GM18505 (cell line): Measurements from ENCODE around the gene PCSK5.

Source experiments
- ATAC-seq: cut with Tn5 transposase; IDR thresholded peaks from one replicate; pipeline ENCODE4 v1.9.1; 2021; ENCODE audit not compliant: unreplicated experiment
- POLR2A ChIP-seq: IDR thresholded peaks from 4 replicates; pipeline ENCODE4 v1.6.1; 2011; ENCODE audit warnings: borderline replicate concordance; ENCODE audit not compliant: insufficient read depth, insufficient read length; ENCODE audit errors: extremely low read depth

PCSK5 gene

GRCh38 chr9:76115982-76116646 lies 225.6 kb downstream of the PCSK5 start:
- ATAC-seq: no peak
- TF ChIP-seq POLR2A: no peak

- no peak for TF ChIP-seq POLR2A
- no peak for ATAC-seq
These were observed 226.4 kb downstream of the PCSK5 start for GRCh38 chr9:76116913-76117312.

- ATAC-seq: no peak
These were observed 237.2 kb downstream of the PCSK5 start for GRCh38 chr9:76127637-76128036.

GRCh38 chr9:76135902-76136301 lies 245.4 kb downstream of the PCSK5 start:
- ATAC-seq: no peak
- TF ChIP-seq POLR2A: no peak

More at GRCh38 chr9:76127637-76128036, 237.2 kb downstream of the PCSK5 start:
- TF ChIP-seq POLR2A: no peak

- TF ChIP-seq POLR2A: no peak
- no peak for ATAC-seq
These were observed 246.5 kb downstream of the PCSK5 start for GRCh38 chr9:76136986-76137385.

- TF ChIP-seq POLR2A: no peak
These were observed 247.5 kb downstream of the PCSK5 start for GRCh38 chr9:76137931-76138330.

GRCh38 chr9:76138360-76138759 lies 247.9 kb downstream of the PCSK5 start:
- no peak for ATAC-seq
- TF ChIP-seq POLR2A: no peak

More at GRCh38 chr9:76137931-76138330, 247.5 kb downstream of the PCSK5 start:
- no peak for ATAC-seq

- TF ChIP-seq POLR2A: no peak
- ATAC-seq: no peak
These were observed 253.4 kb downstream of the PCSK5 start for GRCh38 chr9:76143834-76144233.

GRCh38 chr9:76150013-76150412 lies 259.5 kb downstream of the PCSK5 start:
- ATAC-seq: no peak
- TF ChIP-seq POLR2A: no peak

GRCh38 chr9:76151267-76151666 lies 260.8 kb downstream of the PCSK5 start:
- no peak for TF ChIP-seq POLR2A
- no peak for ATAC-seq

- ATAC-seq: no peak
- no peak for TF ChIP-seq POLR2A
These were observed 262.9 kb downstream of the PCSK5 start for GRCh38 chr9:76153339-76153738.

GRCh38 chr9:76153902-76154629 lies 263.6 kb downstream of the PCSK5 start:
- no peak for ATAC-seq

GRCh38 chr9:76155361-76155760 lies 264.9 kb downstream of the PCSK5 start:
- TF ChIP-seq POLR2A: no peak
- no peak for ATAC-seq

More at GRCh38 chr9:76153902-76154629, 263.6 kb downstream of the PCSK5 start:
- TF ChIP-seq POLR2A: no peak

- ATAC-seq: no peak
- no peak for TF ChIP-seq POLR2A
These were observed 268.2 kb downstream of the PCSK5 start for GRCh38 chr9:76158713-76159112.
